Mammary epithelial cell (primary cell): Measurements from ENCODE around the gene ACO2.

Source experiments
- CTCF ChIP-seq, 2 donors: IDR thresholded peaks in 1 of 2; conservative IDR thresholded peaks in 1 of 2; 2 replicates each; pipeline ENCODE4 v1.5.1; 2011 to 2012; ENCODE audit warnings: inconsistent platforms in 2 of 2, low read length in 2 of 2, mild to moderate bottlenecking in 2 of 2, control low read depth in 1 of 2, low read depth in 1 of 2; ENCODE audit not compliant: insufficient read depth in 1 of 2; ENCODE audit errors: extremely low read depth in 1 of 2
- EZH2 ChIP-seq: IDR thresholded peaks from 2 replicates; pipeline ENCODE4 v1.6.1; 2012; ENCODE audit warnings: low read length, inconsistent platforms, borderline replicate concordance

- no peak for TF ChIP-seq CTCF (conservative IDR thresholded peaks at IDR 0.05 in 1 of 2, IDR thresholded peaks at IDR 0.05 in 1 of 2; ENCODE audit: extremely low read depth in 1 of 2, insufficient read depth in 1 of 2, low read depth in 1 of 2, low read length in 2 of 2)
- no peak for TF ChIP-seq EZH2
Observed at GRCh38 chr22:41560095-41560471, 91.2 kb downstream of the ACO2 start.
